ENCODE data around the gene CCDC24.

- peak; percentile 12 to 18 for TF ChIP-seq CTCF (conservative IDR thresholded peaks at IDR 0.05 in 1 of 2, IDR thresholded peaks at IDR 0.05 in 1 of 2; ENCODE audit: low read depth in 1 of 2, low read length in 2 of 2)
- TF ChIP-seq EZH2 (IDR thresholded peaks at IDR 0.05; ENCODE audit: low read length, missing control alignments) = no peak
Observed at GRCh38 chr1:44030605-44031251, 39.3 kb downstream of the CCDC24 start.
